ENCODE measurements around the gene ZMYND19. TPM values are rescaled to one million over a fixed set of nuclear protein-coding genes. Genes with fewer than 3 reads are reported as not detected.

The ZMYND19 gene
- total RNA-seq, 4 donors from 2014 or later = 6.8 to 12.2 (median 10.7) TPM

DNA sequence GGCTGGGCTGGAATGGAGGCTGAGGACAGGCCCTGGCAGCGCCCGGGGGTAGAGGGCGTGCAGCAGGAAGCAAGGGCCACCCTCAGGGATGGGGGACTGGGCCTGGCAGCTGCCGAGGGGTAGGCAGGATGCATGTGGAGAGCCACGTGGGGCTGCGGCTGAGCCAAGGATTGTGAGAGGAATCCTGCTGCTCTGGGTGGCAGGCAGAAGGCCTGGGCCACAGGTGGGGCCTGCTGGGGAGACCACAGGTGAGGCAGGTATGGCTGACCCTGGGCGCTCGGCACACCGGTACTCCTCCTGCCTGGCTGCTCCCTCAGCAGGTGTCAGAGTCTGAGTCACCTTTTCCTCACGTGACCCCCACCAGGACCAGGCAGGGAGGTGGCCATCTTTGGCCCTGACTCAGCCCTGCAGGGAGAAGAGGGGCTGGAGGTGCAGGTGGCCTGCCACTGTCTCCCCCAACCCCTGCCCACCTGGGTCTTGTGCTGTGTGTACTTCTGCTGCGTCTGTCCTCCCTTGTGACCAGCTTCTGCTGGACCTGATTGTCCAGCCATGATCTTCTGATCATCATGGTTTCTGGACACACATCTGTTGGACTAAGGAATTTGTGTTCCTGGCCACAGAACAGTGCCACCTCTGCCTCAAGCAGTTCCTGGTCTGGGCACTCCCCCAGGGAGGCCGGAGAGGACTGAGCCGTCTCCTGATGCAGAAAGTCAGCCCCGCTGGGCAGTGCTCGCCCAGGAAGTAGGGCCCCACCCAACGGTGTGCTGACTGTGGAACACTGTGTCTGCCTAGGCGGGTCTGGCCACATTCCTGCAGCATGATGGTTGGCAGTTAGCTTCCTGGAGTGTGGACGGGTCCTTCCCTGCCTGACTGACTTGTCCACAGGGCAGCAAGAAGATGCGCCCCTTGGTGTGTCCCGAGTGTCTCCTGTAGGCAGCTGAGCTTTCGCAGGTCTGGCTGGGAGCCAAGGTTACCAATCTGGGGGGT is 21.6 kb upstream of the ZMYND19 start:
- TF ChIP-seq, protein P1, sequence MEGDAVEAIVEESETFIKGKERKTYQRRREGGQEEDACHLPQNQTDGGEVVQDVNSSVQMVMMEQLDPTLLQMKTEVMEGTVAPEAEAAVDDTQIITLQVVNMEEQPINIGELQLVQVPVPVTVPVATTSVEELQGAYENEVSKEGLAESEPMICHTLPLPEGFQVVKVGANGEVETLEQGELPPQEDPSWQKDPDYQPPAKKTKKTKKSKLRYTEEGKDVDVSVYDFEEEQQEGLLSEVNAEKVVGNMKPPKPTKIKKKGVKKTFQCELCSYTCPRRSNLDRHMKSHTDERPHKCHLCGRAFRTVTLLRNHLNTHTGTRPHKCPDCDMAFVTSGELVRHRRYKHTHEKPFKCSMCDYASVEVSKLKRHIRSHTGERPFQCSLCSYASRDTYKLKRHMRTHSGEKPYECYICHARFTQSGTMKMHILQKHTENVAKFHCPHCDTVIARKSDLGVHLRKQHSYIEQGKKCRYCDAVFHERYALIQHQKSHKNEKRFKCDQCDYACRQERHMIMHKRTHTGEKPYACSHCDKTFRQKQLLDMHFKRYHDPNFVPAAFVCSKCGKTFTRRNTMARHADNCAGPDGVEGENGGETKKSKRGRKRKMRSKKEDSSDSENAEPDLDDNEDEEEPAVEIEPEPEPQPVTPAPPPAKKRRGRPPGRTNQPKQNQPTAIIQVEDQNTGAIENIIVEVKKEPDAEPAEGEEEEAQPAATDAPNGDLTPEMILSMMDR (IDR thresholded peaks at IDR 0.05; ENCODE audit: low read depth) = no peak

DNA sequence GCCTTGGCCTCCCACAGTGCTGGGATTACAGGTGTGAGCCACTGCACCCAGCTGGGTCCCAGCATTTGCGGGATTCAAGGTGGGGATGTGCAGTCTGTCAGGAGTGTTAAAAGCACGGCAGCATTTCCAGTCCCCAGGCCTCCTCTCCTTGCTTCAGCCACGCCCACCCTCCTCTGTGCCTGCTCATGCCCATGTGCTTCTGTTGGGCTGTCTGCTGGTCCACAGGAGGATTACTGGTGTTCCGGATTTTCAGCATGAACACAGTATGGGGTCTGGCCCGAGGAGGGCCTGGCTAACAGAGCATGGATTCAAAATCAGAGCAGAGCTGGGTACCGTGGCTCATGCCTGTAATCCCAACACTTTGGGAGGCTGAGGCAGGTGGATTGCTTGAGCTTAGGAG is 20.6 kb upstream of the ZMYND19 start:
- TF ChIP-seq, protein P1 (IDR thresholded peaks at IDR 0.05; ENCODE audit: low read depth) = no peak

DNA sequence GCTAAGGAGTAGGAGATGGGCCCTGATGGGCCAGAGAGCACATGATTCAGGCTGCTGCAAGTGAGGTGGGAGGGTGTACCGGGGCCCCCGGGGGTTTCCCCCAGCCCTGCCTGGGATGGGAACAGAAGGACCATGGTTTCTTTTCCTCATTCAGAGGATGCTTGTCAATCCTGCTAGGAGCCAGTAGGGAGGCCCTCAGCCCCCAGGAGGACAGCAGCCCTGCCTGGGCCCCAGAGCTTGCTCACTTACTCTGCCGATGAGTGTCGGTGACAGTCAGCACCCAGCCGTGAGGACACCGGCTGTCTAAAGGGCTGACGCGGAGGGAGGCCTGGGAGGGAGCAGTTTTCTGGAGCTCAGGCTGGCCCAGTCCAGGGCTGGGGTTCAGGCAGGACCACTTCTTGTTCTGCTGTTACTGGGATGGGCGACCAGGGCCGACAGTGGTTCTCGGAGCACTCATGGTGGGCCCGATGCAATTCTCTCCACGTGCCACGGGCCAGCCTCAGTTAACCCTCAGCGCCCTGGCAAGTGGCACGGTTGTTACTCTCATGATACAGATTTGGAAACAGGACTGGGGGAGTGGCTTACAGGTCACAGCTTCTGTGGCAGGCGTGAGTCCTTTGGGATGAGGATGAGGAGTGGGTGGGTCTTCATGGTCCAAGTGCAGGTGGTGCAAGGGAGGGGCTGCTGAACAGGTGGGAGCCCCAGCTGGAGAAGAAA is 17.0 kb upstream of the ZMYND19 start:
- TF ChIP-seq, protein P1 (IDR thresholded peaks at IDR 0.05; ENCODE audit: low read depth) = no peak

DNA sequence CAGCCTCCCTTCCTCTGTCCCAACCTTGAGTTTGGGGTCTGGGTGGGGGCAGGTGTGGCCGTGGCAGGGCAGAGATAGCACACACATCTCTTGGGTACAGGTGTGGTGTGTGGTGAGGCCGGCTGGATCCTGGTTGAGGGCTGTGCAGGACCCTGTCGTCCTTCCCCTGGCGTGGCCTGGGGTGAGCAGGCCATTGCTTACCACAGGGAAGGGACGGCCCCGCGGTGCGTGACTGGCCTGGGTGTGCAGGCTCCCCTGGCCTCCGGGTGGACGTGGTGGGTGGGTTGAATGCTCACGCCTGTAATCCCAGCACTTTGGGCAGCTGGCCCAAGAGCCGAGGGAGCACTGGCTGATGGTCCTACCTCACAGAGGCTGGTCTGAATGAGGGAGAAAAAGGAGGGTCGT is 16.4 kb upstream of the ZMYND19 start:
- TF ChIP-seq, protein P1 (IDR thresholded peaks at IDR 0.05; ENCODE audit: low read depth) = no peak

DNA sequence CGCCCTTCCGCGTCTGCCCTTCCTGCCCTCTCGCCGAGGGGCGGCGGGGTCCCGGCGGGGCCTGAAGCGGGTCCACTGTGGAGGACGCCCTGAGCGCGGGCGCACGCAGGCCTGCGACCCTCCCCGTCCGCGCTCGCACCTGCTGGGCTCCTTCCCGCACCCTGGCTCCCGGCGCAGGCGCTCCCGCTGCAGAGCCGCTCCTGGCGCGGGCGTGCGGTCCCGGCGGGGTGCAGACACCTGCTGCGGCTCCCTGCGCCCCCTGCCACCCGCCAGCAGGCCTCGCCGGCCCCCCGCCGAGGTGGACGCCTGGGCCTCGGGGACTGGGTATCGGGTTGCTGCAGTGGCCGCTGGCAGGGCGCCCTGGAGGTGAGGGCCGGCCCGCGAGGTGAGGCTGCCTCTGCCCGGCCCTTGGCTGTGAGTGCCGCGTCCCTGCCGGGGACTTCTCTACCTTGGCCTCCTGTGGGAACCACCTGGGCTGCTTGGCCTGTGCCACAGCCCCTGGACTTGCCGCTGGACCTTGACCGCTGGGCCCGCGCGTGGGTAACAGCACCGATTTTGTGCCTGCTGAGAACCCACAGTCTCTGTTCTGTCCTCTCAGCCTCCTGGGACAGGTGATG is 15.8 kb upstream of the ZMYND19 start:
- TF ChIP-seq, protein P1 (IDR thresholded peaks at IDR 0.05; ENCODE audit: low read depth) = no peak

DNA sequence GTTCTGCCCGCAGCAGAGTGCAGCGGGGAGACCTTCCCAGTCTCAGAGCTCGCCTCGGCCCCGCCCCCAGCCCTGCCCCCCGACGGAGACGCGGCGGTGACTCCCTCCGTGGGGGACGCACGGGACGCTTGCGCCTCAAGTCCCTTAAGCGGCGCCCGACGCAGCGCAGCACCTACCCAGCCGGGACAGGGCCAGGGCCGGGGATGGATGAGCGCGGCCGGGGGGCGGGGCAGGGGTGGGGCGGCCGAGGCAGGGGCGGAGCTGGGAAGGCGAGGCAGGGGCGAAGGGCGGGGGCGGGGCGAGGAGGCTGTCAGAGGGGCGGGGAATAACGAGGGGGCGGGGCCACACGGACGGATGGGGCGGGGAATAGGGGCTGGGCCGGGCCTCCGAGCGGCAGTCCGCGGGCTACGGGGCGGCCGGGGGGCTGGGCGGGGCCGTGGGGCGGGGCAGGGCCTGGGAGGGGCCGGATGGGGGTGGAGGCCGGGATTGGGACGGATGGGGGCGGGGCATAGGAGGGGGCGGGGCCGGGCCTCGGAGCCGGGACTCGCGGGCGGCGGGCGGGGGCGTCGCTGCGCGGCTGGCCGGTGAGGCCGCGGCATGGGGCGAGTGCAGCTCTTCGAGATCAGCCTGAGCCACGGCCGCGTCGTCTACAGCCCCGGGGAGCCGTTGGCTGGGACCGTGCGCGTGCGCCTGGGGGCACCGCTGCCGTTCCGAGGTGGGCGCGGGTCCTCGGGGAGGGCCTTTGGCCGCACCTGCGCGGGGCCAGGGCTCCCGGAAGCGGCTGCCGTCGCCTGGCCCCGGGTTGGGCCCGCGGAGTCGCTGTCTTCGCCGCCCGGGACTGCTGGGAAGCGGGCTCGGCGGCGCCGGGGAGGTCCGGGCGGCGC is 15.1 kb upstream of the ZMYND19 start, which contains the start of gene ARRDC1:
ARRDC1 (plus strand) TSS at position 566 of the 884 bp plus-strand sequence; CDS start at position 598, 32 bp downstream.
- TF ChIP-seq, protein P1 (IDR thresholded peaks at IDR 0.05; ENCODE audit: low read depth) = no peak
